Measurements from ENCODE around the gene NUDT5. TPM values are rescaled to one million over a fixed set of nuclear protein-coding genes. Genes with fewer than 3 reads are reported as not detected.

The NUDT5 gene
- total RNA-seq, 1 donor from 2014 or later, result 30.7 TPM

DNA sequence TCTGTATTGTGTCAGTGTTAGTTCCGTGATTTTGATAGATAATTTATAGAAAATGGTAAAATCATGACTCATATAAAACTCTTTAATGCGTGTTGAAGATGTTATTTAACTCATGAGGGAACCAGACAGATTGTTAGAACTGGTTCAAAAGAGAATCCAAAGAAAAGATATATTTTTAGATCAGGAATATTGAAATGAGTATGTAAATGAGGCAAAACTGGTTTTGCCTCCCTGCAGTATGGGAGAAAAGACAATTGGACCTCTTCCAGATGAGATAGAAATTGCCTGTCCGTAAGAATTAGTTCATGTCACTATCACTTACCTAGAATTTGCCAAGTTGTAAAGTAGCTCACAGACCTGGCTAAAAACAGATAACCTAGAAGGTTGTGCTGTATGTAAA, 17.9 kb upstream of the NUDT5 start:
- Histone ChIP-seq H3K36me3 (peaks cover 0 to 44% of the 10 kb centered on the region in 2 donors), H3K9me3 (no peaks in the 10 kb centered on the region), H3K27me3 (no peaks in the 10 kb centered on the region), H3K4me3 (no peak overlapping the region), H3K4me1 (peaks cover 14% of the 10 kb centered on the region), H3K27ac (no peak overlapping the region)
- intact Hi-C loops (cut with DNase I), result no loop called here
- TF ChIP-seq POLR2A (IDR thresholded peaks at IDR 0.05) (no peak), POLR2AphosphoS5 (IDR thresholded peaks at IDR 0.05; ENCODE audit: insufficient read depth in 1 of 2, low read depth in 1 of 2) (no peak)
- TF ChIP-seq, protein P1, sequence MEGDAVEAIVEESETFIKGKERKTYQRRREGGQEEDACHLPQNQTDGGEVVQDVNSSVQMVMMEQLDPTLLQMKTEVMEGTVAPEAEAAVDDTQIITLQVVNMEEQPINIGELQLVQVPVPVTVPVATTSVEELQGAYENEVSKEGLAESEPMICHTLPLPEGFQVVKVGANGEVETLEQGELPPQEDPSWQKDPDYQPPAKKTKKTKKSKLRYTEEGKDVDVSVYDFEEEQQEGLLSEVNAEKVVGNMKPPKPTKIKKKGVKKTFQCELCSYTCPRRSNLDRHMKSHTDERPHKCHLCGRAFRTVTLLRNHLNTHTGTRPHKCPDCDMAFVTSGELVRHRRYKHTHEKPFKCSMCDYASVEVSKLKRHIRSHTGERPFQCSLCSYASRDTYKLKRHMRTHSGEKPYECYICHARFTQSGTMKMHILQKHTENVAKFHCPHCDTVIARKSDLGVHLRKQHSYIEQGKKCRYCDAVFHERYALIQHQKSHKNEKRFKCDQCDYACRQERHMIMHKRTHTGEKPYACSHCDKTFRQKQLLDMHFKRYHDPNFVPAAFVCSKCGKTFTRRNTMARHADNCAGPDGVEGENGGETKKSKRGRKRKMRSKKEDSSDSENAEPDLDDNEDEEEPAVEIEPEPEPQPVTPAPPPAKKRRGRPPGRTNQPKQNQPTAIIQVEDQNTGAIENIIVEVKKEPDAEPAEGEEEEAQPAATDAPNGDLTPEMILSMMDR (IDR thresholded peaks at IDR 0.05), result no peak
- DNase-seq (ENCODE audit: extremely low spot score in 2 of 2), result no peak

DNA sequence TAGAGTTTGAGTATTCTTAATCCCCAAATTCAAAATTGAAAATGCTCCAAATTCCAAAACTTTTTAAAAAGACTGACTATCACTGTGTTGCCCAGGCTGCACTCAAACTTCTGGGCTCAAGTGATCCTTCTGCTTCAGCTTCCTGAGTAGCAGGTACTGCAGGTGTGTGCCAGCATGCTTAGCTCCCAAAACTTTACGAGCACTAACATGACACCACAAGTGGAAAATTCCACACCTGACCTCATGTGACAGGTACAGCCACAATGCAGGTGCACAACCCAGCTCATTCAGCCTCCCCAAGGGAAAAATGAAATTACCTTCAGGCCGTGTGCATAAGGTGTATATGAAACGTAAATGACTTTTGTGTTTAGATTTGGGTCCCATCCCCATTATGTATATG, 16.8 kb upstream of the NUDT5 start:
- intact Hi-C loops (cut with DNase I), result no loop called here
- no peak for DNase-seq (ENCODE audit: extremely low spot score in 2 of 2)
- Histone ChIP-seq H3K36me3 (peaks cover 0 to 37% of the 10 kb centered on the region in 2 donors), H3K9me3 (no peaks in the 10 kb centered on the region), H3K4me1 (peaks cover 14% of the 10 kb centered on the region), H3K4me3 (no peak overlapping the region), H3K27me3 (no peaks in the 10 kb centered on the region), H3K27ac (no peak overlapping the region)
- TF ChIP-seq, protein P1 (IDR thresholded peaks at IDR 0.05), result no peak
- TF ChIP-seq POLR2A (IDR thresholded peaks at IDR 0.05), result no peak
- no peak for TF ChIP-seq POLR2AphosphoS5 (IDR thresholded peaks at IDR 0.05; ENCODE audit: insufficient read depth in 1 of 2, low read depth in 1 of 2)

DNA sequence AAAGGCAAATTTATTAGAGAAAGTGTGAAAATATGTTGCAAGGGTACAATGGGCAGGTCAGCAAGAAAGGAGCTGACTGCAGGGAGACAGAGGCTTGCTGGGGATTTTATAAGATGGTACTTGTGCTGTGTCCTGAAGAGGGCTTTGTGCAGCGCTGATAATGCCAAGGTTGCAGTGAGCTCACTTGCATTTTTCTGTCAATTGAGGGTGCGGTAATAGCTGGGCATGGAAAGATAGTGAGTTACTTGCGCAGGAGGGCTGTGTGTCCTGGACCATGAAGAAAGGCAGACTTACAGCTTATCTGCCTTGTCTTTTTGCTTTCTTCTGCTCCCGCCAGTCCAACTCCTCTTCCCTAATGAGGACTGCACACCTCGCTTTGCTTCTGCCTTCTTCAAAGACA, 12.8 kb upstream of the NUDT5 start:
- no peak for TF ChIP-seq POLR2A (IDR thresholded peaks at IDR 0.05)
- TF ChIP-seq, protein P1 (IDR thresholded peaks at IDR 0.05), result no peak
- no peak for TF ChIP-seq POLR2AphosphoS5 (IDR thresholded peaks at IDR 0.05; ENCODE audit: insufficient read depth in 1 of 2, low read depth in 1 of 2)
- H3K36me3 ChIP-seq, result peaks cover 0 to 31% of the 10 kb centered on the region in 2 donors

GRCh38 chr10:12207114-12207513, 11.4 kb upstream of the NUDT5 start:
- H3K4me3 ChIP-seq, result no peak overlapping the region
- intact Hi-C loops (cut with DNase I), result no loop called here
- TF ChIP-seq POLR2A (IDR thresholded peaks at IDR 0.05), result no peak
- no peak overlapping the region for H3K27ac ChIP-seq
- no peak for DNase-seq (ENCODE audit: extremely low spot score in 2 of 2)
- no peaks in the 10 kb centered on the region for H3K9me3 ChIP-seq
- peaks cover 5% of the 10 kb centered on the region for H3K4me1 ChIP-seq
- H3K27me3 ChIP-seq, result no peaks in the 10 kb centered on the region
- peaks cover 0 to 44% of the 10 kb centered on the region in 2 donors for H3K36me3 ChIP-seq

More for the DNA sequence above, 12.8 kb upstream of the NUDT5 start:
- H3K9me3 ChIP-seq, result no peaks in the 10 kb centered on the region
- no peak overlapping the region for H3K27ac ChIP-seq
- no peaks in the 10 kb centered on the region for H3K27me3 ChIP-seq
- no peak overlapping the region for H3K4me3 ChIP-seq
- H3K4me1 ChIP-seq, result peaks cover 3% of the 10 kb centered on the region
- no peak for DNase-seq (ENCODE audit: extremely low spot score in 2 of 2)
- intact Hi-C loops (cut with DNase I), result no loop called here

DNA sequence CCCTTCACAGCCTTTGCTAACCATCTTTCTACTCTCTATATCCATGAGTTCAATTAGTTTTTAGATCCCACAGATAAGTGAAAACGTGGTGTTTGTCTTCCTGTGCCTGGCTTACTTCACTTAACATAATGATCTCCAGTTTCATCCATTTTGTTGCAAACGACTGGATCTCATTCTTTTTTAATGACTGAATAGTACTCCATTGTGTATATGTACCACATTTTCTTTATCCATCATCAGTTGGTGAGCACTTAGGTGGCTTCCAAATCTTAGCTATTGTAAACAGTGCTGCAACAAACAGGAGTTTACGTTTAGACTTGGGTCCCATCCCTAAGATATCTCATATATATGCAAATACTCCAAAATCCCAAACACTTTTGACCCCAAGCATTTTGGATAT, 9.4 kb upstream of the NUDT5 start:
- H3K4me3 ChIP-seq, result no peak overlapping the region
- TF ChIP-seq, protein P1 (IDR thresholded peaks at IDR 0.05), result no peak
- TF ChIP-seq POLR2AphosphoS5 (IDR thresholded peaks at IDR 0.05; ENCODE audit: insufficient read depth in 1 of 2, low read depth in 1 of 2) (no peak), POLR2A (IDR thresholded peaks at IDR 0.05) (no peak)
- H3K36me3 ChIP-seq, result peaks cover 0 to 36% of the 10 kb centered on the region in 2 donors
- H3K4me1 ChIP-seq, result peaks cover 5% of the 10 kb centered on the region
- no peaks in the 10 kb centered on the region for H3K27me3 ChIP-seq
- no peaks in the 10 kb centered on the region for H3K9me3 ChIP-seq
- DNase-seq (ENCODE audit: extremely low spot score in 2 of 2), result no peak
- intact Hi-C loops (cut with DNase I), result no loop called here
- no peak overlapping the region for H3K27ac ChIP-seq

All from vagina (tissue), 2 donors.